ENCODE data around the gene CAVIN2.

Gene CAVIN2

GRCh38 chr2:191839918-191840804 is 6.7 kb downstream of the CAVIN2 start:
- DNase-seq (ENCODE audit: low spot score) = no peak

GRCh38 chr2:191838526-191838925 is 8.4 kb downstream of the CAVIN2 start:
- DNase-seq (ENCODE audit: low spot score) = no peak

- DNase-seq (ENCODE audit: low spot score) = no peak
Observed at GRCh38 chr2:191836853-191837769, 9.8 kb downstream of the CAVIN2 start.

GRCh38 chr2:191836471-191836852 is 10.4 kb downstream of the CAVIN2 start:
- no peak for DNase-seq (ENCODE audit: low spot score)

GRCh38 chr2:191835539-191836350 is 11.1 kb downstream of the CAVIN2 start:
- no peak for DNase-seq (ENCODE audit: low spot score)

- DNase-seq (ENCODE audit: low spot score) = no peak
Observed at GRCh38 chr2:191835100-191835499, 11.8 kb downstream of the CAVIN2 start.

GRCh38 chr2:191833356-191833755 is 13.5 kb downstream of the CAVIN2 start:
- DNase-seq (ENCODE audit: low spot score) = no peak

- no peak for DNase-seq (ENCODE audit: low spot score)
Observed at GRCh38 chr2:191832668-191833067, 14.2 kb downstream of the CAVIN2 start.

GRCh38 chr2:191831410-191831994 is 15.4 kb downstream of the CAVIN2 start:
- DNase-seq (ENCODE audit: low spot score) = no peak

- DNase-seq (ENCODE audit: low spot score) = no peak
Observed at GRCh38 chr2:191824398-191824797, 22.5 kb downstream of the CAVIN2 start.

- DNase-seq (ENCODE audit: low spot score) = no peak
Observed at GRCh38 chr2:191821078-191821477, 25.8 kb downstream of the CAVIN2 start.

- DNase-seq (ENCODE audit: low spot score) = no peak
Observed at GRCh38 chr2:191818725-191819350, 28.1 kb downstream of the CAVIN2 start.

- no peak for DNase-seq (ENCODE audit: low spot score)
Observed at GRCh38 chr2:191818133-191818532, 28.8 kb downstream of the CAVIN2 start.

- DNase-seq (ENCODE audit: low spot score) = no peak
Observed at GRCh38 chr2:191815010-191815409, 31.9 kb downstream of the CAVIN2 start.

- DNase-seq (ENCODE audit: low spot score) = no peak
Observed at GRCh38 chr2:191813943-191814342, 32.9 kb downstream of the CAVIN2 start.

- DNase-seq (ENCODE audit: low spot score) = peak; percentile 67
Observed at GRCh38 chr2:191811807-191812602, 34.9 kb downstream of the CAVIN2 start.

- no peak for DNase-seq (ENCODE audit: low spot score)
Observed at GRCh38 chr2:191806396-191806795, 40.5 kb downstream of the CAVIN2 start.

GRCh38 chr2:191804766-191805165 is 42.1 kb downstream of the CAVIN2 start:
- DNase-seq (ENCODE audit: low spot score) = no peak

GRCh38 chr2:191803007-191803406 is 43.9 kb downstream of the CAVIN2 start:
- DNase-seq (ENCODE audit: low spot score) = no peak

GRCh38 chr2:191802180-191802579 is 44.7 kb downstream of the CAVIN2 start:
- no peak for DNase-seq (ENCODE audit: low spot score)

Data from NAMALWA (cell line).